SK-N-SH treated with all-trans-retinoic acid at 6 μM for 48 hours (cell line): ENCODE measurements around the gene CASZ1.

Experiments
- ARNTL ChIP-seq: fragments of 450-650 bp; formaldehyde crosslinking; IDR thresholded peaks from 2 replicates; pipeline ENCODE4 v1.5.0; 2020; ENCODE audit warnings: low read depth, mild to moderate bottlenecking, moderate library complexity, borderline replicate concordance
- ESRRG ChIP-seq: fragments of 250-450 bp; sonication (Bioruptor Pico); IDR thresholded peaks from 2 replicates; pipeline ENCODE4 v1.6.1; 2021; ENCODE audit warnings: mild to moderate bottlenecking
- RARB ChIP-seq: fragments of 250-450 bp; sonication (Bioruptor Pico); IDR thresholded peaks from 2 replicates; pipeline ENCODE4 v1.8.0; 2021; ENCODE audit warnings: mild to moderate bottlenecking, moderate library complexity
- SNAI2 ChIP-seq: fragments of 250-450 bp; sonication (Bioruptor Pico); IDR thresholded peaks from 2 replicates; pipeline ENCODE4 v1.5.0; 2020; ENCODE audit warnings: mild to moderate bottlenecking, moderate library complexity
- ZC3H10 ChIP-seq: fragments of 250-450 bp; sonication (Bioruptor Pico); IDR thresholded peaks from 2 replicates; pipeline ENCODE4 v1.5.1; 2021; ENCODE audit warnings: mild to moderate bottlenecking, moderate library complexity
- ZNF70 ChIP-seq: fragments of 450-650 bp; formaldehyde crosslinking; IDR thresholded peaks from 2 replicates; pipeline ENCODE4 v1.5.0; 2020; ENCODE audit warnings: mild to moderate bottlenecking, moderate library complexity
- TF ChIP-seq, protein P1 (sequence below): fragments of 250-450 bp; sonication (Bioruptor Pico); IDR thresholded peaks from 2 replicates; pipeline ENCODE4 v1.5.1; 2020; ENCODE audit warnings: low read depth, mild to moderate bottlenecking, moderate library complexity
- TF ChIP-seq, protein P2 (sequence below): fragments of 250-450 bp; sonication (Bioruptor Pico); IDR thresholded peaks from 2 replicates; pipeline ENCODE4 v1.5.1; 2021; ENCODE audit warnings: mild to moderate bottlenecking, moderate library complexity
- TF ChIP-seq, protein P3 (sequence below): fragments of 250-450 bp; sonication (Bioruptor Pico); IDR thresholded peaks from 2 replicates; pipeline ENCODE4 v1.8.0; 2020; ENCODE audit warnings: mild to moderate bottlenecking, moderate library complexity, borderline replicate concordance
- TF ChIP-seq, protein P4 (sequence below): fragments of 250-450 bp; sonication (Bioruptor Pico); IDR thresholded peaks from 2 replicates; pipeline ENCODE4 v1.8.0; 2021; ENCODE audit warnings: low read depth, mild to moderate bottlenecking, moderate library complexity, borderline replicate concordance

DNA sequence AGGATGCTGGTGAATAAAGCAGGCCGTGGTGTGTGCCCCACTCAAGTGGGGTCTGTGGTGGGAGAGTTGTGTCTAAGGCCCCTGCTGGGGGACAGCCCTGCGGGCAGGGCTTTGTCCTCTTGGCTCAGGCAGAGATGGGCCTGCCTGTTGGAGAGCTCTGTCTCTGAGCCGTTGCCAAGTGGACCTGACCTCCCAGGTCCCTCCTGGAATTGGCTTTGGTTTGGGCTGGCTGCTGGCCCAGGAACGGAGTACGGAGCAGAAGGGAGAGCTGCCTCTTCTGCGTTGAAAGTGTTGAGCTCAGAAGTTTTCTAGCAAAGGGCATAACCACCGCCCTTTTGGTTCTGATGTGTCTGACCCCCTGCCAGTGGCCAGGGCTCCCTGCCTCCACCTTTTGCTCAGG is 167.8 kb downstream of the CASZ1 start:
- TF ChIP-seq ESRRG (no peak), ARNTL (CRISPR knock-in tag) (no peak), RARB (CRISPR knock-in tag) (no peak), SNAI2 (CRISPR knock-in tag) (no peak), ZNF70 (CRISPR knock-in tag) (no peak), ZC3H10 (CRISPR knock-in tag) (no peak)
- TF ChIP-seq, protein P1, sequence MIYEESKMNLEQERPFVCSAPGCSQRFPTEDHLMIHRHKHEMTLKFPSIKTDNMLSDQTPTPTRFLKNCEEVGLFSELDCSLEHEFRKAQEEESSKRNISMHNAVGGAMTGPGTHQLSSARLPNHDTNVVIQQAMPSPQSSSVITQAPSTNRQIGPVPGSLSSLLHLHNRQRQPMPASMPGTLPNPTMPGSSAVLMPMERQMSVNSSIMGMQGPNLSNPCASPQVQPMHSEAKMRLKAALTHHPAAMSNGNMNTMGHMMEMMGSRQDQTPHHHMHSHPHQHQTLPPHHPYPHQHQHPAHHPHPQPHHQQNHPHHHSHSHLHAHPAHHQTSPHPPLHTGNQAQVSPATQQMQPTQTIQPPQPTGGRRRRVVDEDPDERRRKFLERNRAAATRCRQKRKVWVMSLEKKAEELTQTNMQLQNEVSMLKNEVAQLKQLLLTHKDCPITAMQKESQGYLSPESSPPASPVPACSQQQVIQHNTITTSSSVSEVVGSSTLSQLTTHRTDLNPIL (CRISPR knock-in tag): no peak
- TF ChIP-seq, protein P2, sequence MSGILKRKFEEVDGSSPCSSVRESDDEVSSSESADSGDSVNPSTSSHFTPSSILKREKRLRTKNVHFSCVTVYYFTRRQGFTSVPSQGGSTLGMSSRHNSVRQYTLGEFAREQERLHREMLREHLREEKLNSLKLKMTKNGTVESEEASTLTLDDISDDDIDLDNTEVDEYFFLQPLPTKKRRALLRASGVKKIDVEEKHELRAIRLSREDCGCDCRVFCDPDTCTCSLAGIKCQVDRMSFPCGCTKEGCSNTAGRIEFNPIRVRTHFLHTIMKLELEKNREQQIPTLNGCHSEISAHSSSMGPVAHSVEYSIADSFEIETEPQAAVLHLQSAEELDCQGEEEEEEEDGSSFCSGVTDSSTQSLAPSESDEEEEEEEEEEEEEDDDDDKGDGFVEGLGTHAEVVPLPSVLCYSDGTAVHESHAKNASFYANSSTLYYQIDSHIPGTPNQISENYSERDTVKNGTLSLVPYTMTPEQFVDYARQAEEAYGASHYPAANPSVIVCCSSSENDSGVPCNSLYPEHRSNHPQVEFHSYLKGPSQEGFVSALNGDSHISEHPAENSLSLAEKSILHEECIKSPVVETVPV (CRISPR knock-in tag): no peak
- TF ChIP-seq, protein P3, sequence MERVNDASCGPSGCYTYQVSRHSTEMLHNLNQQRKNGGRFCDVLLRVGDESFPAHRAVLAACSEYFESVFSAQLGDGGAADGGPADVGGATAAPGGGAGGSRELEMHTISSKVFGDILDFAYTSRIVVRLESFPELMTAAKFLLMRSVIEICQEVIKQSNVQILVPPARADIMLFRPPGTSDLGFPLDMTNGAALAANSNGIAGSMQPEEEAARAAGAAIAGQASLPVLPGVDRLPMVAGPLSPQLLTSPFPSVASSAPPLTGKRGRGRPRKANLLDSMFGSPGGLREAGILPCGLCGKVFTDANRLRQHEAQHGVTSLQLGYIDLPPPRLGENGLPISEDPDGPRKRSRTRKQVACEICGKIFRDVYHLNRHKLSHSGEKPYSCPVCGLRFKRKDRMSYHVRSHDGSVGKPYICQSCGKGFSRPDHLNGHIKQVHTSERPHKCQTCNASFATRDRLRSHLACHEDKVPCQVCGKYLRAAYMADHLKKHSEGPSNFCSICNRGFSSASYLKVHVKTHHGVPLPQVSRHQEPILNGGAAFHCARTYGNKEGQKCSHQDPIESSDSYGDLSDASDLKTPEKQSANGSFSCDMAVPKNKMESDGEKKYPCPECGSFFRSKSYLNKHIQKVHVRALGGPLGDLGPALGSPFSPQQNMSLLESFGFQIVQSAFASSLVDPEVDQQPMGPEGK (CRISPR knock-in tag): no peak
- TF ChIP-seq, protein P4, sequence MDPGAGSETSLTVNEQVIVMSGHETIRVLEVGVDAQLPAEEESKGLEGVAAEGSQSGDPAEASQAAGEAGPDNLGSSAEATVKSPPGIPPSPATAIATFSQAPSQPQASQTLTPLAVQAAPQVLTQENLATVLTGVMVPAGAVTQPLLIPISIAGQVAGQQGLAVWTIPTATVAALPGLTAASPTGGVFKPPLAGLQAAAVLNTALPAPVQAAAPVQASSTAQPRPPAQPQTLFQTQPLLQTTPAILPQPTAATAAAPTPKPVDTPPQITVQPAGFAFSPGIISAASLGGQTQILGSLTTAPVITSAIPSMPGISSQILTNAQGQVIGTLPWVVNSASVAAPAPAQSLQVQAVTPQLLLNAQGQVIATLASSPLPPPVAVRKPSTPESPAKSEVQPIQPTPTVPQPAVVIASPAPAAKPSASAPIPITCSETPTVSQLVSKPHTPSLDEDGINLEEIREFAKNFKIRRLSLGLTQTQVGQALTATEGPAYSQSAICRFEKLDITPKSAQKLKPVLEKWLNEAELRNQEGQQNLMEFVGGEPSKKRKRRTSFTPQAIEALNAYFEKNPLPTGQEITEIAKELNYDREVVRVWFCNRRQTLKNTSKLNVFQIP (CRISPR knock-in tag): no peak
